Measurements from ENCODE around the gene DPYSL5.

The DPYSL5 gene

DNA sequence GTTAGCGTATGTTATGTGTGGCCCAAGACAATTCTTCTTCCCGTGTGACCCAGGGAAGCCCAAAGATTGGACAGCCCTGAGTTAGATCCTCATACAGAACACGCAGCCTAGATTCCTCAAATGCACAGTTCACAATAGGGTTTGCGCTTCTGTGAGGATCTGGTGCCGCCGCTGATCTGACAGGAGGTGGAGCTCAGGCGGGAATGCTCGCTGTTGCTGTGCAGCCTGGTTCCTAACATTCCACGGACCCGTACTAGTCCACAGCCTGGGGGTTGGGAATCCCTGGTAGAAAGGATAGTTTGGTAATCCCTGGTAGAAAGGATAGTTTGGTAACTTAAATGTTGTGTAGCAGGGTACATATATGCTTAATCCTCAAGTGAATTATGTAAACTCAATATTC is 149.5 kb downstream of the DPYSL5 start:
- no peak for DNase-seq

DNA sequence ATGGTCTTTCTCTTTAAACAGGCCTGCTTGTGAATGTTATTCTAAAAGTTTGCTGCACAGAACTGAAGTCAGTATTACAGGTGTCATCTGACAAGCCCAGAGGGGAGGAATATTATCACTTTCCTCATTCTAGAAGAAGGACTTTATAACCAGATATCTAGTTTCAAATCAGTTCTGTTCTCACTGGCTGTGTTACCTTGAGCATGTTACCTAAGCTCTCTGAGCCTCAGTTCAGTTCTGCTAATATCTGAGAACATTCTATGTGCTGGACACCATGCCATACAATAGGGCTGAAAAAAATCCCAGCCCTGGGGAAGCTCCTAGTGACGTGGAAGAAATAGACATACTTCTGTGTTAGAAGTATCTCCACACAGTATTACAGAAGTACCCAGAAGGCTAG is 150.4 kb downstream of the DPYSL5 start:
- no peak for DNase-seq

Data from stimulated activated naive CD4-positive, alpha-beta T cell (primary cell).